Measurements from ENCODE around the gene SRC.
"Not testable (repeated sequence)": the region's sequence is repeated elsewhere in the genome, so short reads cannot be mapped to it uniquely, and the experiment has no call there.

DNA sequence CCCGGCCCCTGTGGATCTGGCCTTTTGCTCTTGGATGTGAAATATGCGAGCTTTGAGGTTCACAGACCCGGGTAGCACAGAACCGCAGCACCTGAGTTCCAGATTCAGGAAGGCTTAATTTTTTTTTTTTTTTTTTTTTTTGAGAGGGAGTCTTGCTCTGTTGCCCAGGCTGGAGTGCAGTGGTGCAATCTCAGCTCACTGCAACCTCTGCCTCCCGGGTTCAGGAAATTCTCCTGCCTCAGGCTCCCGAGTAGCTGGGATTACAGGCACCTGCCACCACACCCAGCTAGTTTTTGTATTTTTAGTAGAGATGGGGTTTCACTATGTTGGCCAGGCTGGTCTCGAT is 6.2 kb upstream of the SRC start:
- not testable (repeated sequence) for TF ChIP-seq TCF12 (IDR thresholded peaks at IDR 0.05); CTCF (IDR thresholded peaks at IDR 0.05); MXI1 (IDR thresholded peaks at IDR 0.05; ENCODE audit: low read depth, low read length); PBX3 (IDR thresholded peaks at IDR 0.05); FOXM1 (IDR thresholded peaks at IDR 0.05; ENCODE audit: low read depth); POLR2AphosphoS5 (IDR thresholded peaks at IDR 0.05; ENCODE audit: low read depth, low read length); EP300 (IDR thresholded peaks at IDR 0.05; ENCODE audit: borderline replicate concordance in 1 of 2, low read depth in 1 of 2, low read length in 1 of 2); MEF2A (IDR thresholded peaks at IDR 0.05; ENCODE audit: borderline replicate concordance, low read depth); RXRA (IDR thresholded peaks at IDR 0.05; ENCODE audit: borderline replicate concordance, low read depth); EZH2phosphoT487 (IDR thresholded peaks at IDR 0.05; ENCODE audit: borderline replicate concordance, low read depth)
- TF ChIP-seq, protein P1, sequence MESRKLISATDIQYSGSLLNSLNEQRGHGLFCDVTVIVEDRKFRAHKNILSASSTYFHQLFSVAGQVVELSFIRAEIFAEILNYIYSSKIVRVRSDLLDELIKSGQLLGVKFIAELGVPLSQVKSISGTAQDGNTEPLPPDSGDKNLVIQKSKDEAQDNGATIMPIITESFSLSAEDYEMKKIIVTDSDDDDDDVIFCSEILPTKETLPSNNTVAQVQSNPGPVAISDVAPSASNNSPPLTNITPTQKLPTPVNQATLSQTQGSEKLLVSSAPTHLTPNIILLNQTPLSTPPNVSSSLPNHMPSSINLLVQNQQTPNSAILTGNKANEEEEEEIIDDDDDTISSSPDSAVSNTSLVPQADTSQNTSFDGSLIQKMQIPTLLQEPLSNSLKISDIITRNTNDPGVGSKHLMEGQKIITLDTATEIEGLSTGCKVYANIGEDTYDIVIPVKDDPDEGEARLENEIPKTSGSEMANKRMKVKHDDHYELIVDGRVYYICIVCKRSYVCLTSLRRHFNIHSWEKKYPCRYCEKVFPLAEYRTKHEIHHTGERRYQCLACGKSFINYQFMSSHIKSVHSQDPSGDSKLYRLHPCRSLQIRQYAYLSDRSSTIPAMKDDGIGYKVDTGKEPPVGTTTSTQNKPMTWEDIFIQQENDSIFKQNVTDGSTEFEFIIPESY (IDR thresholded peaks at IDR 0.05; ENCODE audit: borderline replicate concordance, low read depth): not testable (repeated sequence)
- TF ChIP-seq, protein P2, sequence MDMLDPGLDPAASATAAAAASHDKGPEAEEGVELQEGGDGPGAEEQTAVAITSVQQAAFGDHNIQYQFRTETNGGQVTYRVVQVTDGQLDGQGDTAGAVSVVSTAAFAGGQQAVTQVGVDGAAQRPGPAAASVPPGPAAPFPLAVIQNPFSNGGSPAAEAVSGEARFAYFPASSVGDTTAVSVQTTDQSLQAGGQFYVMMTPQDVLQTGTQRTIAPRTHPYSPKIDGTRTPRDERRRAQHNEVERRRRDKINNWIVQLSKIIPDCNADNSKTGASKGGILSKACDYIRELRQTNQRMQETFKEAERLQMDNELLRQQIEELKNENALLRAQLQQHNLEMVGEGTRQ (IDR thresholded peaks at IDR 0.05; ENCODE audit: borderline replicate concordance, low read depth, low read length): not testable (repeated sequence)

All from SK-N-SH (cell line).